Stimulated activated naive B cell treated with anti-CD40 and anti-IgM and Interleukin-4, amounts not matched to agents 10 μg/mL and 1 μg/mL and 100 μg/mL, for 72 hours (primary cell): Measurements from ENCODE around the gene CH25H.
"Not testable (repeated sequence)": the region's sequence is repeated elsewhere in the genome, so short reads cannot be mapped to it uniquely, and the experiment has no call there.

ENCODE experiments used
- ATAC-seq, 2 donors: fragments of 150-1000 bp; cut with Tn5 transposase; replicated peaks; 2 replicates each; pipeline ENCODE4 v1.10.0; 2021; ENCODE audit warnings: moderate library complexity in 1 of 2
- DNase-seq: peaks from one replicate; pipeline ENCODE4 v3.0.0; 2021
- H3K27ac Mint-ChIP-seq: one replicate; pipeline ENCODE4 v1.8.0; 2022; ENCODE audit warnings: mild to moderate bottlenecking, mixed read lengths
- H3K27me3 Mint-ChIP-seq, 2 donors: one replicate each; pipeline ENCODE4 v1.8.0; 2022; ENCODE audit warnings: mixed read lengths in 2 of 2
- H3K36me3 Mint-ChIP-seq, 2 donors: one replicate each; pipeline ENCODE4 v1.8.0; 2022; ENCODE audit warnings: mixed read lengths in 2 of 2, mild to moderate bottlenecking in 1 of 2
- H3K4me1 Mint-ChIP-seq, 2 donors: one replicate each; pipeline ENCODE4 v1.8.0; 2022; ENCODE audit warnings: mixed read lengths in 2 of 2, mild to moderate bottlenecking in 1 of 2
- H3K4me3 Mint-ChIP-seq, 2 donors: one replicate each; pipeline ENCODE4 v1.8.0; 2022; ENCODE audit warnings: mild to moderate bottlenecking in 2 of 2, mixed read lengths in 2 of 2, moderate library complexity in 1 of 2
- H3K9me3 Mint-ChIP-seq, 2 donors: one replicate each; pipeline ENCODE4 v1.8.0; 2022; ENCODE audit warnings: mixed read lengths in 2 of 2, mild to moderate bottlenecking in 1 of 2

The CH25H gene

DNA sequence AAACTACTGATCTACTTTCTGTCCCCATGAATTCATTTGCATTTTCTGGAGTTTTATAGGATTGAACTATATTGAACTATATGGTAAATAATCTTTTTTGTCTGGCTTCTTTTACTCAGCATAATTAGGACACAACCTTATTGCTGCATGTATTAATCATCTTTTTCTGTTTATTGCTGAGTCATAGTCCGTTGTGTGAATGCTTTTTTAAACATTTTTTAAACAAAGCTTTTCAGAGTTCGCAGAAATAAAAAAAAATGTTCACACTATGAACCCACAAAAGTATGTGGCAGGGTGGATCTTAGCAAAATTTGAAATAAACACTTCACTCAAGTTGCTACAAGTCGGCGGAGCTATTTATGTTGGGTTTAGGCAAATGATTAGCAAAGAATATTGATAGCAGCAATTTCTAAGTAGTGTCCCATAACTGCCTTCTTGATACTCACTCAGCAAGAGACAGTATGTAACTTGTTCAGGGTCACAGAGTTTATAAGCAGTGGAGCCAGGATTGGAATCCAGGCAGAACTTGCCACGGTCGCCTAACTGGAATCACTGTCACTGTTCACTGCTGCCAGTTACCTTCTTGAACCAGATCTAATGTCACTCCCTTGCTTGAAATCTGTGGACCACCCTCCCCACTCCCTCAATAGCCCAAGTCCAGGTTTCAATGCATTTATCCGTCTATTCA lies 5.6 kb downstream of the CH25H start:
- H3K36me3 Mint-ChIP-seq: no peaks in the 10 kb centered on the region
- H3K4me1 Mint-ChIP-seq: peaks cover 3 to 4% of the 10 kb centered on the region in 2 donors
- no peaks in the 10 kb centered on the region for H3K9me3 Mint-ChIP-seq
- no peak for ATAC-seq
- DNase-seq: no peak
- H3K4me3 Mint-ChIP-seq: no peak overlapping the region
- no peak overlapping the region for H3K27ac Mint-ChIP-seq
- H3K27me3 Mint-ChIP-seq: peaks cover 8 to 11% of the 10 kb centered on the region in 2 donors

DNA sequence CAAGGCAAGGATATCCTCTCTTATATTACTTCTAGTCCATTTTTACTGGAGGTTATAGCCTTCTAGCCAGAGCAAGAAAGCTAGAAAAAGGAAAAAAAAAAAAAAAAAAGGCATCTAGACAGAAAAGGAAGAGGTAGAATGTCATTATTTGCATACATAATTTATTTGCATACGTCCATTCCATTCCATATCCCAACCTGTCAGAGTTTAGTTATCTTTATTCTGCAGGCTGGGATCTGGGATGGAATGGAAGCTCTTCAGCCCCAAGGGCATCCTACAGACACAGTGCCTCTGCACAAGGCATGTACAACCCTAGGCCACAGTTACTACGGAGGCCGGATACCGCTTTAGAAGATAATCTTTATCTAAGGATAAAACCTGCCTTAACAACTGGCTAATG lies 9.6 kb downstream of the CH25H start:
- ATAC-seq: no peak
- H3K9me3 Mint-ChIP-seq: peaks cover 0 to 3% of the 10 kb centered on the region in 2 donors

DNA sequence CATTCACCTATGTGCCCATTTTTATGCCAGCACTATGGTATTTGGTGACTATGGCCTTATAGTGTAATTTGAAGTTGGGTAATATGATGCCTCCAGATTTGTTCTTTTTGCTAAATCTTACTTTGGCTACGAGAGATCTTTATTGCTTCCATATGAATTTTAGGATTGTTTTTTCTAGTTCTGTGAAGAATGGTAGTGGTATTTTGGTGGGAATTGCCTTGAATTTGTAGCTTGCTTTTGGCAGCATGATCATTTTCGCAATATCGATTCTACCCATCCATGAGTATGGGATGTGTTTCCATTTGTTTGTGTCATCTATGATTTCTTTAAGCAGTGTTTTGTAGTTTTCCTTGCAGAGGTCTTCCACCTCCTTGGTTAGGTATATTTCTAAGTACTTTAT lies 15.8 kb downstream of the CH25H start:
- H3K9me3 Mint-ChIP-seq, H3K4me1 Mint-ChIP-seq, H3K36me3 Mint-ChIP-seq, ATAC-seq, H3K4me3 Mint-ChIP-seq, DNase-seq, H3K27ac Mint-ChIP-seq: not testable (repeated sequence)
- H3K27me3 Mint-ChIP-seq: peaks cover 10 to 15% of the 10 kb centered on the region in 2 donors

More for the DNA sequence above, 9.6 kb downstream of the CH25H start:
- Mint-ChIP-seq H3K4me1 (peaks cover 0 to 7% of the 10 kb centered on the region in 2 donors), H3K27ac (no peak overlapping the region), H3K27me3 (peaks cover 0 to 15% of the 10 kb centered on the region in 2 donors), H3K36me3 (no peaks in the 10 kb centered on the region), H3K4me3 (no peak overlapping the region)
- DNase-seq: no peak

DNA sequence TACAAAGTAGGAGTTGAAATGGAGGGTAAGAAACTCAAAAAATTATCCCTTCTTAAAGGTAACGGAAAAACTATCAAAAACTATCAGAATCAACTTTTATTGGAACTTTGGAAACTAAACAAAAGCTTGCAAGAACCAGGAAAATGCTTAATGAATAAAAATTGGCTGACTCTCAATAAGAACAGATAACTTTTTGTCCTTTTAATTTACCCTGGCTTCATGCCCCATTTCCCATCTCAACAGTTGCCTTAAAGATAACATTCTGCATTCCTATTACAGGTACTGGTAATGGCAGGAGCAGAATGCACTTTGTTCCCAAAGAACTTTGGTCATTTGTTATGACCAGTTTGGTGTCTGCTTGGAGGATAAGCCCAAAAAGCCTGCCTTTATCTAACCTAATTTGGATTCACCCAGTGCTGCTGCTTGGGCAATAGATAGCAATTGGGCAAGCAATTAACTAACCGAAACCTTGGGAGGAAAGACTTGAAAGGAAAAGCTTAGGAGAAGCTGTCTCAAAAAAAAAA lies 17.8 kb downstream of the CH25H start:
- ATAC-seq (no peak), DNase-seq (no peak)
- no peak overlapping the region for H3K4me3 Mint-ChIP-seq
- H3K27ac Mint-ChIP-seq: no peak overlapping the region
- peaks cover 10 to 15% of the 10 kb centered on the region in 2 donors for H3K27me3 Mint-ChIP-seq
- no peaks in the 10 kb centered on the region for H3K36me3 Mint-ChIP-seq
- peaks cover 6 to 24% of the 10 kb centered on the region in 2 donors for H3K4me1 Mint-ChIP-seq
- peaks cover 0 to 3% of the 10 kb centered on the region in 2 donors for H3K9me3 Mint-ChIP-seq

DNA sequence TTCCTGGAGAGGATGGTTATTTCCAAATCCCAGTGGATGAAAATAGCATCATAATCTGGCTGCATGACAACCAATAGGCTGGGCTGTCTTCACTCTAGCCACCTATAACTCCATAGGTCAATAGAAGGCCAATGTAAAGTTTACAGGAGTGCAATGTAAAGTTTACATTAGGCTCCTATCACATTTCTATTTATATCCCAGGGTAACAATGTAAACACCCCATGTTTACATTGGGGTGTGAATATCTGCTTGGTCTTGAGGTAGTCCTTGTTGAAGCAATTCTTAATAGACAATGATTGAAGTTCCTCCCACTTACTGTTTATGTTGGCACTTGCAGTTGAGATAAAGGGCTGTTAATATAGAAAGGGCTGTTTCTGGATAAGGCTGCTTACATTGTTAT lies 21.5 kb downstream of the CH25H start:
- DNase-seq (no peak), ATAC-seq (no peak)
- no peaks in the 10 kb centered on the region for H3K9me3 Mint-ChIP-seq
- peaks cover 0 to 7% of the 10 kb centered on the region in 2 donors for H3K27me3 Mint-ChIP-seq
- H3K4me3 Mint-ChIP-seq: no peak overlapping the region
- H3K27ac Mint-ChIP-seq: no peak overlapping the region
- no peaks in the 10 kb centered on the region for H3K36me3 Mint-ChIP-seq
- H3K4me1 Mint-ChIP-seq: peaks cover 10 to 25% of the 10 kb centered on the region in 2 donors

DNA sequence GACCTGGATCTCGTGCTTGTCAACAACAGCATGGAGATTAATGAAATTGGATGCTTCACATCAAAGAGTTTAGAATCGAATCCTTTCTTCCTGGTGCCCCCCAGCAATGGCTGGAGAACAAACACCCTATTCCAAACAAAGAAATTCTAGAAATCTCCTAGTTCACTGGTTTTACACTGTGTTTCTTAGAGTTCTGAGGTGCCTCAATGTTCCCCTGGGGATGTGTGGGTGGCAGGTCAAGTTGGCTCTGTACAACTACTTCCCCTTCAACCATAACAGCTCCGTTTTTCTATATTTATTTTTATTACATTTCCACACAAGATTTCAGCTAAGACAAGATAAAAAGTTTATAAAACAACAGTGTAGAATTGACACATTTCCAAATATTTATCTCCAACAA lies 22.5 kb downstream of the CH25H start:
- DNase-seq (peak; percentile 43), ATAC-seq (peak; percentile 83 to 85)
- Mint-ChIP-seq H3K27me3 (peaks cover 0 to 7% of the 10 kb centered on the region in 2 donors), H3K36me3 (no peaks in the 10 kb centered on the region), H3K4me3 (peak overlapping the region in 1 of 2 donors; percentile 1), H3K4me1 (peaks cover 10 to 25% of the 10 kb centered on the region in 2 donors), H3K27ac (peak overlapping the region; percentile 79), H3K9me3 (no peaks in the 10 kb centered on the region)

DNA sequence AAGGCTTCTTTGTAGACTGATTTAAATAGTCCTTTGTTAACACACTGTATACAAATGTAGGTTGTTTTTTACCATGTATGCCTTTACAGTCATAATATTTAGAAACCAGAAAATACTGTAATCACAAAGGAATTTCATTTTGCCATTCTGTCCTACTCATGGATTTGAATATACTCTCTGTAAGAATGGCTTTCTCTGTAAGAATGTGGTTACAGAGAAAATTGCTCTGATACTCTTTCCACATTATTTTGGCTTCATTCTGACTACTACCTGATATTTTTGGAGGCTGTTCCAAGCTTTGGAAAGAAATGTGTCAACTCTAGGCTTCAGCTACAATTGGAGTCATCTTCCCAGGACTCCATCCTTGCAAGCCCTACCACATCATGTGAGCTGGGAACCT lies 23.5 kb downstream of the CH25H start:
- H3K4me1 Mint-ChIP-seq: peaks cover 10 to 25% of the 10 kb centered on the region in 2 donors
- H3K36me3 Mint-ChIP-seq: no peaks in the 10 kb centered on the region
- peaks cover 0 to 7% of the 10 kb centered on the region in 2 donors for H3K27me3 Mint-ChIP-seq
- DNase-seq (no peak), ATAC-seq (no peak)
- no peak overlapping the region for H3K4me3 Mint-ChIP-seq
- H3K9me3 Mint-ChIP-seq: no peaks in the 10 kb centered on the region
- H3K27ac Mint-ChIP-seq: no peak overlapping the region

DNA sequence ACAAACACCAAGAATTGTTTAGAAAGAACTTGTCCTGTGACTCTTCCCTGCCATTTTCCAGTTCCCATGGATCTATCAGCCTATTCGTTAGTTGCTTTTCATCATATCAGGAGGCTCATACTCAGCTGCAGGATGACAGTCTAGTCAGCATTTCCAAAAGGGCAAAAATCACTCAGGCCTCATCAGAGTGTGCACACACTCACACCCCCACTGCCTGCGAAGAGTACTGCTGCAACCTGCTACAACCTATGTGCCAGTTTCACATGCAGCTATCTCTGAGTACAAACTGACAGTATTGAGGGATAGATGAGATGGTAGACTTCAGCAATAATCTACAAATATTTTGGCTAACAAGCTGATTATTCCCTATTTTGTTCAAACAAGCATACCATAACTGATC lies 24.2 kb downstream of the CH25H start:
- Mint-ChIP-seq H3K27ac (no peak overlapping the region), H3K4me1 (peaks cover 10 to 25% of the 10 kb centered on the region in 2 donors), H3K36me3 (no peaks in the 10 kb centered on the region), H3K9me3 (no peaks in the 10 kb centered on the region), H3K4me3 (no peak overlapping the region), H3K27me3 (peaks cover 0 to 7% of the 10 kb centered on the region in 2 donors)
- DNase-seq: no peak
- ATAC-seq: no peak

DNA sequence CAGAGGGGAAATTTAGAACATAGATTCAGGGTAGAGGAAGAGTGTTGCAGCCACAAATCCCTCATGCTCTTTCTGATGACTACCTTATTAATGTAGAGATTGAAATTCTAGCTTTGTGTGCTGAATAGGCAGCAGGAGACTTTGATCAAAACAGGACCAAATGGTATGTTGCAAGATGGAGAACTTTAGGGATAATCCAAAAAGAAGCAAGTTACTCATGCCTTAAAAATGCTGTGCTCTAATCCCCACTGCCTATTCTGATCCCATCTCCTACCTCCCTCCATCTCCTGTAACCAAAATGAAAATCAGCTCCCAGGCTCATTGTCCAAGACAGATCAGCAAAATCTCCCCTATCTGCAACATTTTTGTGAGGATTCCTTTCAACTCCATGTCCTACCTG lies 31.3 kb downstream of the CH25H start:
- Mint-ChIP-seq H3K4me1 (no peaks in the 10 kb centered on the region), H3K27me3 (peaks cover 9 to 19% of the 10 kb centered on the region in 2 donors), H3K9me3 (no peaks in the 10 kb centered on the region), H3K36me3 (no peaks in the 10 kb centered on the region), H3K4me3 (no peak overlapping the region), H3K27ac (no peak overlapping the region)
- no peak for DNase-seq
- no peak for ATAC-seq

DNA sequence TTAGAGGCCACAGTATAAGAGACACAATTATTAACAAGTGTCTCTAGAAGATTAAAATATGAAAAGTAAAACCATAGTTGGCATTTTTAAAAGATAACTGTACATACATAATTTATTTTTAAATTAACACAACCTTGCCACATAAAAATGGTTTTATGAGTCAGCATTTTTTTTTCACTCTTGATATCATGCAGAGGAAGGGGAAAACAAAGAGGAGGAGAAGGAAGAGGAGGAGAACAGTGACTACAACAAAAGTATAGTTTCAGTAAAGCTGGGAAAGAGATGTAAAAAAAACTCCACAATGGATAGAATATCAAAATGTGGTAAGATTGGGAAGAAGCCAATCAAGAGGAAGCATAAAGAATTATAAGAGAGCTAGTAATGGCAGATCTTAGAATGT lies 34.0 kb downstream of the CH25H start:
- Mint-ChIP-seq H3K4me3 (no peak overlapping the region), H3K27ac (no peak overlapping the region), H3K36me3 (no peaks in the 10 kb centered on the region), H3K27me3 (peaks cover 17 to 19% of the 10 kb centered on the region in 2 donors), H3K4me1 (peaks cover 3 to 4% of the 10 kb centered on the region in 2 donors), H3K9me3 (no peaks in the 10 kb centered on the region)
- DNase-seq (no peak), ATAC-seq (no peak)

DNA sequence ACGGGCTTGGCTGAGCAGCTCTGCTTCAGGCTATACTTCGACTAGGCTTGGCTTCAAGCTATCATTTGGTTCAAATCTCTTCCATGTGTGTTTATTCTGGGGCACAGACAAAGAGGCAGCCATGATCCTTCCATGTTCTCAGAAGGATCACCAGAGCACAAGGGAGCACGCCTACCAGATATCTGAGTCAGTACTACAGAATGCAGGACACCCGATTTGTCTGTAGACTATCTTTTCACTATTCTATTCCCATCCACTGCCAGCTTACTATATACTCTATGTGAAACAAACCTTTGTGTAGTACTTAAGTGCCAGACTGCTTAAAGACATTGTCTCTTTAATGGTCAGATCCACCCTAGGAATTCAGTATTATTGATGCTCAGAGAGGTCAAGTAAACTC lies 35.1 kb downstream of the CH25H start:
- no peaks in the 10 kb centered on the region for H3K36me3 Mint-ChIP-seq
- no peaks in the 10 kb centered on the region for H3K9me3 Mint-ChIP-seq
- no peak for ATAC-seq
- no peak overlapping the region for H3K27ac Mint-ChIP-seq
- DNase-seq: no peak
- peaks cover 17 to 19% of the 10 kb centered on the region in 2 donors for H3K27me3 Mint-ChIP-seq
- peaks cover 3 to 4% of the 10 kb centered on the region in 2 donors for H3K4me1 Mint-ChIP-seq
- H3K4me3 Mint-ChIP-seq: no peak overlapping the region

DNA sequence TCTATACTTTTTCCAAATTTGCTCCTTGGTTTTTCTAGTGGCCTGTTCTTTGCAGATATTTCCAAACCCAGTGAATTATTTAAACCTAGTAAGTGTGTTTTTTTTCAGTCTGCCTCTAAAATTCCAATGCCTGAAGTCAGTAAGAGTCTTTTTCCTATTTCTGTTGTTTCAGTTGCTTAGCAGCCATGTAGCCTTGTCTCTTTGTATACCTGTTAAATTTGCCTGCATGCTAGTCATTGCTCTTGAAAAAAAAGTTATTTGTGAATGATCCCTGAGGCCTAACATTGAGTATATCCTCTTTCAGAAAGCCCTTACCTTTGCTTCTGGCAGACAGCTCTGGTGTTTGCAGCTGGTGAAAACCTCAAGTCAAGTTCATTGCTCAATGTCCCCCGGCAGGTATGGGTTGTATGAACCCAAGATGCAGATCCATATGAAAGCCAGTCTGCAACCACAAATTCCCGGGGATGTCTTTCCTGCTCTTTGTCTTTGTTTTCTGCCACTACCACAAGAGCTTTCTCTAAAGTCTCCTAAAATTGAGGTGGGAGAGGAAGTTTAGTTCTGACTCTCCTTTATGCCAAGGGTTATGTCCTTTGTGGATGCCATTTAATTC lies 35.7 kb downstream of the CH25H start:
- Mint-ChIP-seq H3K36me3 (no peaks in the 10 kb centered on the region), H3K27ac (no peak overlapping the region), H3K27me3 (peaks cover 20 to 22% of the 10 kb centered on the region in 2 donors), H3K4me3 (no peak overlapping the region), H3K9me3 (no peaks in the 10 kb centered on the region), H3K4me1 (peaks cover 5 to 6% of the 10 kb centered on the region in 2 donors)
- ATAC-seq (no peak), DNase-seq (no peak)

DNA sequence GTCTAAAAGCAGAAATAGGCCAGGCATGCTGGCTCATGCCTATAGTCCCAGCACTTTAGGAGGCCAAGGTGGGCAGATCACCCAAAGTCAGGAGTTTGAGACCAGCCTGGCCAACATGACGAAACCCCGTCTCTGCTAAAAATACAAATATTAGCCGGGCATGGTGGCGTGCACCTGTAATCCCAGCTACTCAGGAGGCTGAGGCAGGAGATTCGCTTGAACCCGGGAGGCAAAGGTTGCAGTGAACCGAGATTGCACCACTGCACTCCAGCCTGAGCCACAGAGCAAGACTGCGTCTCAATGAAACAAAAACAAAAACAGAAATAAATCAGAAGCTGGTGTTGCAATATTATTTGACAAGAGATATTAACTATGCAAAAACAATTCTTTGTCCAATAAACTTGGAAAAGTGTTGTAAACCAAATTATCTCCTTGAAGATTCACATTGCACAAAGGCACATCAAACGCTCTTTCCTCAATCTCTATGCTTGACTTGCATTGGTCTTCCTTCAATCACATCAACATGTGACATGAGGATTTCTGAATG lies 38.7 kb downstream of the CH25H start:
- not testable (repeated sequence) for DNase-seq, H3K9me3 Mint-ChIP-seq, H3K27ac Mint-ChIP-seq, ATAC-seq, H3K36me3 Mint-ChIP-seq, H3K4me3 Mint-ChIP-seq
- H3K27me3 Mint-ChIP-seq: peaks cover 20 to 24% of the 10 kb centered on the region in 2 donors
- peaks cover 19 to 32% of the 10 kb centered on the region in 2 donors for H3K4me1 Mint-ChIP-seq

DNA sequence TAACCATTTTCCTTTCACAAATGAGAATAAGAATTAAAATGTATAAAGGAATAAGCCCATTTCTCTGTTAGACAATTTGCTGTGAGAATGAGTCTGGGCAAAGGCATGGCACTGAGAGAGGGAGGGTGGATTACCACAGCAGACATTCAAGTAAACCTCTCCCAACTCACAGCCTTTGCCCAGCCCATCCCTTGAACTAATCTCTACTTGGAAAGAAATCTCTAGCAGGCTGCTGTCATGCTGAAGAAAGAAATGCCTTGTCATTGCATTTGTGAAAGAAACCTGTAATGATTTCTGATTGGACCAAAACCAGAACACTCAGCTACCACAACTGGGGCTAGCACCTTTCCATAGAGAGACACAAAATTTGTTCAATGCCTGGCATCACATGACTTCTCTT lies 39.2 kb downstream of the CH25H start:
- no peak for DNase-seq
- H3K4me1 Mint-ChIP-seq: peaks cover 22 to 36% of the 10 kb centered on the region in 2 donors
- no peaks in the 10 kb centered on the region for H3K36me3 Mint-ChIP-seq
- H3K27me3 Mint-ChIP-seq: peaks cover 15 to 19% of the 10 kb centered on the region in 2 donors
- H3K27ac Mint-ChIP-seq: no peak overlapping the region
- H3K4me3 Mint-ChIP-seq: no peak overlapping the region
- H3K9me3 Mint-ChIP-seq: no peaks in the 10 kb centered on the region
- ATAC-seq: no peak

DNA sequence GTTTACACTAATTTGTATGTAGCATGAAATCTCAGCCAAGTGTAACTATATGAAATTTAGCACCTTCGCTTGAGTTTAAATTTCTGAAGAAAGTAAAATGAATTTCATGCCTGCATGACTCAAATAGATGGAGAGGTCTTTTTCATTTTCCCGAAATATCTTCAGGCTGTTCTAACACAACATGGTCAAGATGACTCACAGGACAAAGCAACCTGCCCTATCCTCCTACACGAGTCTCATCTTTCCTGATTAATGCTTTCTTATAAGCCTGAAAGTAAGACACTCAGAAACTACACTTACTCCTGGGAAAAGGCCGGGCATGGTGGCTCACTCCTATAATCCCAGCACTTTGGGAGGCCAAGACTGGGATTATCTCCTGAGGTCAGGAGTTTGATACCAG lies 41.2 kb downstream of the CH25H start:
- Mint-ChIP-seq H3K36me3 (no peaks in the 10 kb centered on the region), H3K27me3 (peaks cover 6 to 12% of the 10 kb centered on the region in 2 donors), H3K4me3 (peak overlapping the region in 1 of 2 donors; percentile 25), H3K4me1 (peaks cover 22 to 36% of the 10 kb centered on the region in 2 donors), H3K9me3 (no peaks in the 10 kb centered on the region), H3K27ac (no peak overlapping the region)
- no peak for DNase-seq
- ATAC-seq: no peak
